MCF 10A (cell line): ENCODE measurements around the gene SNX10. TPM values are rescaled to one million over a fixed set of nuclear protein-coding genes. Genes with fewer than 3 reads are reported as not detected.
A peak's percentile ranks its signal among the peaks of the same experiment; 100 is the strongest.
"Not testable (repeated sequence)": the region's sequence is repeated elsewhere in the genome, so short reads cannot be mapped to it uniquely, and the experiment has no call there.

Experiments
- Bru-seq: library from RNA; stranded (reverse); fragments of 400-500 nt; gene quantifications from one replicate; lab custom pipeline; 2021; lab: Mats Ljungman, UMichigan
- BruChase-seq, 2 experiments: library from RNA; stranded (reverse); fragments of 400-500 nt; gene quantifications; one replicate each; lab custom pipeline; 2021; lab: Mats Ljungman, UMichigan
- BruUV-seq: library from RNA; stranded (reverse); fragments of 400-500 nt; replicated peaks from 2 replicates; lab custom pipeline; 2021; lab: Mats Ljungman, UMichigan
- CTCF ChIA-PET: fragments of 300-600 bp; sonication (Branson Sonifier 250); formaldehyde crosslinking; extraction: SDS; loops from one replicate; lab custom pipeline; 2021; ENCODE audit warnings: antibody characterized with exemption, inconsistent platforms; lab: Yijun Ruan, JAX
- POLR2A ChIA-PET: fragments of 300-600, 350-650 bp; sonication (Branson Sonifier 250); formaldehyde crosslinking; extraction: SDS; loops from one replicate; lab custom pipeline; 2020; ENCODE audit warnings: antibody characterized with exemption, inconsistent platforms; lab: Yijun Ruan, JAX
- DNase-seq: peaks from one replicate; pipeline ENCODE4 v3.0.0-alpha.2; 2018; ENCODE audit not compliant: unreplicated experiment
- H3K27ac Mint-ChIP-seq: one replicate; pipeline ENCODE4 v1.8.0; 2022; ENCODE audit warnings: mild to moderate bottlenecking, low read depth, mixed read lengths; ENCODE audit not compliant: unreplicated experiment
- H3K27me3 Mint-ChIP-seq: one replicate; pipeline ENCODE4 v1.8.0; 2022; ENCODE audit warnings: mixed read lengths; ENCODE audit not compliant: insufficient read depth, unreplicated experiment
- H3K36me3 Mint-ChIP-seq: one replicate; pipeline ENCODE4 v1.8.0; 2022; ENCODE audit warnings: mild to moderate bottlenecking, moderate library complexity, mixed read lengths; ENCODE audit not compliant: insufficient read depth, unreplicated experiment
- H3K4me1 Mint-ChIP-seq: one replicate; pipeline ENCODE4 v1.8.0; 2022; ENCODE audit warnings: mixed read lengths; ENCODE audit not compliant: insufficient read depth, unreplicated experiment
- H3K4me3 Mint-ChIP-seq: one replicate; pipeline ENCODE4 v1.8.0; 2022; ENCODE audit warnings: mild to moderate bottlenecking, moderate library complexity, mixed read lengths; ENCODE audit not compliant: unreplicated experiment
- H3K9me3 Mint-ChIP-seq: one replicate; pipeline ENCODE4 v1.8.0; 2022; ENCODE audit warnings: mixed read lengths; ENCODE audit not compliant: unreplicated experiment
- intact Hi-C: fragments of 100-400 bp; cut with micrococcal nuclease; formaldehyde crosslinking; loops from 2 replicates; pipeline ENCODE4 v1.14.1; 2022
- long read RNA-seq: library from polyadenylated mRNA; stranded (forward); transcript quantifications from one replicate; pipeline ENCODE4 v2.0.0, GENCODE V29; 2022
- total RNA-seq: library from RNA; stranded (reverse); gene quantifications from 2 replicates; pipeline ENCODE4 v1.2.3, GENCODE V29; 2022
- TF ChIP-seq, protein P1 (sequence below): fragments of 200-600 bp; IDR thresholded peaks from one replicate; pipeline ENCODE4 v1.8.0; 2022; ENCODE audit warnings: antibody characterized with exemption, mild to moderate bottlenecking; ENCODE audit not compliant: unreplicated experiment

The SNX10 gene, protein sequence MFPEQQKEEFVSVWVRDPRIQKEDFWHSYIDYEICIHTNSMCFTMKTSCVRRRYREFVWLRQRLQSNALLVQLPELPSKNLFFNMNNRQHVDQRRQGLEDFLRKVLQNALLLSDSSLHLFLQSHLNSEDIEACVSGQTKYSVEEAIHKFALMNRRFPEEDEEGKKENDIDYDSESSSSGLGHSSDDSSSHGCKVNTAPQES
- total RNA-seq, result 7.1 and 8.0 TPM in 2 replicates
- Bru-seq, nascent RNA, result percentile 48 among the genes with signal in this experiment
- BruChase-seq, experiment 1, labeled RNA remaining after a 6-hour chase, result percentile 51 among the genes with signal in this experiment
- BruChase-seq, experiment 2, labeled RNA remaining after a 2-hour chase, result percentile 44 among the genes with signal in this experiment
- long read RNA-seq, transcript SNX10-201 (7 exons, 2,546 nt), result major isoform, 37 of 42 reads
- long read RNA-seq, partial matches to known transcripts, result 2 of 42 reads
- long read RNA-seq, other reads (novel, unspliced or antisense), result 2 of 42 reads

DNA sequence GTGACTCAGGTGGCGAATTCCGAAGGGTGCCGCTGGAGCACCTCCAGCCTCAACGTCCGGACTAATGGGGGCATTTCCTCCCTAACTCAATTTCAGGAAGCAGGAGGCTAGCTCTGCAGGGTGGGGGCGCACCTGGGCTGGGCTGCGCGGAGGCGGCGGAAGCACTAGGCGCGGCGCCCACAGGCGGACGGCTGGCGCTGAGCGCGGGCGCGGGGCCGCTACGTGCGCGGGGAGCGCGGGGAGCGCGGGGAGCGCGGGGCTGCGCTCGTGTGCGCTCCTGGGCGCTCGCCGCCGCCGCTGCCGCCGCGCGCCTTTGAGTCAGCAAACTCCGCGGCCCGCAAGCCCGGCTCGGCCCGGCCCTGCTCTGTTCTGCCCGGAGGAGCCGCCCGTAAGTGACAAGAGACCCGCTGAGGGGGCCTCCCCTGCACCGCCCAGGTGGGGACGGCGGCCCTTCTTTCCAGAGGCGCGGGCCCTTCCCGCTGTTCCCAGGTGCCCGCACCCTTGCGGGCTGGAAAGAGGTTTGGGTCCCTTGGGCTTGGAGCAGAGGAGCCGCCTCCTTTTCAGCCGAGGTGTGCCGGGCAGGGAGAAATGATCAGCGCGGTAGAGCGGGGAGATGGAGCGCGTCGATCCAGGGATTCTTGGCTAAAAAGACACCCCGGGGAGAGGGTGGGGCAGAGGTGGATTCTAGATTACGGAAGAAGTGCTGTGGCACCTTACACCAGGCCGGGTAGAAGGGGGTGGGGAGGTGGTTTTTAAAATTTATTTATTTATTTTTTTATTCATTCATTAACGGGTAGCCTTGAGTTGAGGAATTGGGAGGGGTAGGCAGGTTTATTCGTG, at the start of gene SNX10:
SNX10 (plus strand) TSS at position 164 of the 840 bp plus-strand sequence. CDS start 54,581 bp downstream, outside the sequence.
- TF ChIP-seq, protein P1, sequence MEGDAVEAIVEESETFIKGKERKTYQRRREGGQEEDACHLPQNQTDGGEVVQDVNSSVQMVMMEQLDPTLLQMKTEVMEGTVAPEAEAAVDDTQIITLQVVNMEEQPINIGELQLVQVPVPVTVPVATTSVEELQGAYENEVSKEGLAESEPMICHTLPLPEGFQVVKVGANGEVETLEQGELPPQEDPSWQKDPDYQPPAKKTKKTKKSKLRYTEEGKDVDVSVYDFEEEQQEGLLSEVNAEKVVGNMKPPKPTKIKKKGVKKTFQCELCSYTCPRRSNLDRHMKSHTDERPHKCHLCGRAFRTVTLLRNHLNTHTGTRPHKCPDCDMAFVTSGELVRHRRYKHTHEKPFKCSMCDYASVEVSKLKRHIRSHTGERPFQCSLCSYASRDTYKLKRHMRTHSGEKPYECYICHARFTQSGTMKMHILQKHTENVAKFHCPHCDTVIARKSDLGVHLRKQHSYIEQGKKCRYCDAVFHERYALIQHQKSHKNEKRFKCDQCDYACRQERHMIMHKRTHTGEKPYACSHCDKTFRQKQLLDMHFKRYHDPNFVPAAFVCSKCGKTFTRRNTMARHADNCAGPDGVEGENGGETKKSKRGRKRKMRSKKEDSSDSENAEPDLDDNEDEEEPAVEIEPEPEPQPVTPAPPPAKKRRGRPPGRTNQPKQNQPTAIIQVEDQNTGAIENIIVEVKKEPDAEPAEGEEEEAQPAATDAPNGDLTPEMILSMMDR, result peak; percentile 12
- Mint-ChIP-seq H3K36me3 (no peaks in the 10 kb centered on the region), H3K4me3 (peak within 1 kb of the TSS; percentile 79), H3K27me3 (no peaks in the 10 kb centered on the region), H3K4me1 (peaks cover 14% of the 10 kb centered on the region), H3K9me3 (no peaks in the 10 kb centered on the region), H3K27ac (peak within 1 kb of the TSS; percentile 66)
- CTCF ChIA-PET, result interaction anchor here (0.7 to 1.6 kb wide), 5 partner anchors 10 to 767 kb away, joined by 3 to 4 read pairs (median 3); no protein-coding TSS in a partner anchor
- POLR2A ChIA-PET, result interaction anchor here (0.7 to 1.3 kb wide), 7 partner anchors 73 to 1177 kb away, joined by 3 to 6 read pairs (median 4); partner anchors contain the start of gene CBX3
- DNase-seq, result peak; percentile 58
- intact Hi-C loops, result loop anchor here (5.0 kb wide), 1 partner anchor 75 kb away; no protein-coding TSS in a partner anchor
- BruUV-seq, result no TSS peak

GRCh38 chr7:26245150-26245549, 46.5 kb upstream of the SNX10 start:
- H3K9me3 Mint-ChIP-seq, result no peaks in the 10 kb centered on the region
- H3K27me3 Mint-ChIP-seq, result no peaks in the 10 kb centered on the region
- no peak for DNase-seq
- no peaks in the 10 kb centered on the region for H3K4me1 Mint-ChIP-seq
- intact Hi-C loops, result no loop called here
- no peak overlapping the region for H3K4me3 Mint-ChIP-seq
- no peaks in the 10 kb centered on the region for H3K36me3 Mint-ChIP-seq
- BruUV-seq, result no TSS peak
- POLR2A ChIA-PET, result interaction anchor here (0.6 kb wide), 1 partner anchor 45 kb away, joined by 3 read pairs; no protein-coding TSS in a partner anchor
- CTCF ChIA-PET, result interaction anchor here (0.7 kb wide), 1 partner anchor 8 kb away, joined by 3 read pairs; no protein-coding TSS in a partner anchor
- TF ChIP-seq, protein P1, result no peak
- no peak overlapping the region for H3K27ac Mint-ChIP-seq

DNA sequence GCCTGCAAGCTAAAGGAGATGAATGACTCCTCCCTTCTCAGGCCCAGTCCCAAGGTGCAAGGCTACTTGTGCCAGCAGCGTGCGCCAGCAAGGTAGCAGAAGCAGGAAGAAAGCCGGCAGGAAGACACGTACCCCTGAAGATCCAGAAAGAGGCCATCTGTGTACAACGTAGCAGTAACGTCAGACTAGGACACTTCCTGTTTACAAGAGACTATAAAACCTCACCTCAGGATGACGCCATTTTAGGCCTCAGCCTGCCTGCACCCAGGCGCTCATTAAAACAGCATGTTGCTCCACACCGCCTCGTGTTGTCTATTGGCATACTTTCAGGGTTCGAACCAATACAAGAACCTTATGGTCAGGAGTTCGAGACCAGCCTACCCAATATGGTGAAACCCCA, 41.4 kb upstream of the SNX10 start:
- ChIA-PET POLR2A (no interaction called here), CTCF (no interaction called here)
- no peaks in the 10 kb centered on the region for H3K36me3 Mint-ChIP-seq
- TF ChIP-seq, protein P1, result no peak
- H3K9me3 Mint-ChIP-seq, result no peaks in the 10 kb centered on the region
- H3K27me3 Mint-ChIP-seq, result no peaks in the 10 kb centered on the region
- H3K4me3 Mint-ChIP-seq, result no peak overlapping the region
- BruUV-seq, result no TSS peak
- intact Hi-C loops, result no loop called here
- no peak overlapping the region for H3K27ac Mint-ChIP-seq
- H3K4me1 Mint-ChIP-seq, result no peaks in the 10 kb centered on the region
- no peak for DNase-seq

DNA sequence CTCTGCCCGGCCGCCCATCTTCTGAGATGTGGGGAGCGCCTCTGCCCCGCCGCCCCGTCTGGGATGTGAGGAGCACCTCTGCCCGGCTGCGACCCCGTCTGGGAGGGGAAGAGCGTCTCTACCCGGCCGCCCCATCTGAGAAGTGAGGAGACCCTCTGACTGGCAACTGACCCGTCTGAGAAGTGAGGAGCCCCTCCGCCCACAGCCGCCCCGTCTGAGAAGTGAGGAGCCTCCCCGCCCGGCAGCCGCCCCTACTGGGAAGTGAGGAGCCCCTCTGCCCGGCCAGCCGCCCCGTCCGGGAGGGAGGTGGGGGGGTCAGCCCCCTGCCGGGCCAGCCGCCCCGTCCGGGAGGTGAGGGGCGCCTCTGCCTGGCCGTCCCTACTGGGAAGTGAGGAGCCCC, 29.8 kb upstream of the SNX10 start:
- H3K27me3 Mint-ChIP-seq, intact Hi-C loops, POLR2A ChIA-PET, BruUV-seq, H3K27ac Mint-ChIP-seq, DNase-seq, CTCF ChIA-PET, H3K4me3 Mint-ChIP-seq, H3K36me3 Mint-ChIP-seq, H3K9me3 Mint-ChIP-seq: not testable (repeated sequence)
- peaks cover 16% of the 10 kb centered on the region for H3K4me1 Mint-ChIP-seq
